GM23338 (cell line): ENCODE measurements around the gene THAP6. TPM values are rescaled to one million over a fixed set of nuclear protein-coding genes. Genes with fewer than 3 reads are reported as not detected.

ENCODE experiments used
- ATAC-seq: fragments of 200-7000 bp; cut with Tn5 transposase; 3 replicates; pipeline ENCODE4 v1.9.1; 2020
- DNase-seq: peaks from one replicate; pipeline ENCODE4 v3.0.0-alpha.2; 2015; ENCODE audit warnings: low spot score
- H2AFZ ChIP-seq: fragments of 200-600 bp; sonication (generic); 2 replicates; pipeline ENCODE4 v1.8.0; 2016; ENCODE audit warnings: antibody characterized with exemption, mild to moderate bottlenecking, moderate library complexity
- H3F3A ChIP-seq: fragments of 200-600 bp; sonication (generic); replicated peaks from 2 replicates; pipeline ENCODE4 v1.8.0; 2017; ENCODE audit warnings: antibody characterized with exemption, mixed run types, low read depth
- H3K27ac ChIP-seq: fragments of 200-600 bp; sonication (generic); 2 replicates; pipeline ENCODE4 v1.6.1; 2016; ENCODE audit warnings: low read depth
- H3K27me3 ChIP-seq: fragments of 200-600 bp; sonication (generic); 2 replicates; pipeline ENCODE4 v1.8.0; 2016; ENCODE audit warnings: mild to moderate bottlenecking, mixed run types, moderate library complexity; ENCODE audit not compliant: insufficient read depth
- H3K36me3 ChIP-seq: fragments of 200-600 bp; sonication (generic); 2 replicates; pipeline ENCODE4 v1.8.0; 2016; ENCODE audit warnings: mild to moderate bottlenecking; ENCODE audit not compliant: insufficient read depth
- H3K4me1 ChIP-seq: fragments of 200-600 bp; sonication (generic); 2 replicates; pipeline ENCODE4 v1.8.0; 2016; ENCODE audit warnings: mild to moderate bottlenecking, moderate library complexity; ENCODE audit not compliant: insufficient read depth
- H3K4me2 ChIP-seq: fragments of 200-600 bp; sonication (generic); 2 replicates; pipeline ENCODE4 v1.7.1; 2017; ENCODE audit warnings: mixed run types
- H3K4me3 ChIP-seq: fragments of 200-600 bp; sonication (generic); 2 replicates; pipeline ENCODE4 v1.6.1; 2016; ENCODE audit warnings: mixed run types
- H3K79me2 ChIP-seq: fragments of 200-600 bp; sonication (generic); replicated peaks from 2 replicates; pipeline ENCODE4 v1.8.0; 2017; ENCODE audit warnings: mild to moderate bottlenecking; ENCODE audit not compliant: insufficient read depth
- H3K9me2 ChIP-seq: fragments of 200-600 bp; sonication (generic); 2 replicates; pipeline ENCODE4 v1.8.0; 2017; ENCODE audit not compliant: insufficient read depth
- H4K20me1 ChIP-seq: fragments of 200-600 bp; sonication (generic); replicated peaks from 2 replicates; pipeline ENCODE4 v1.8.0; 2017; ENCODE audit warnings: mild to moderate bottlenecking; ENCODE audit not compliant: insufficient read depth
- H3K27ac Mint-ChIP-seq: 2 replicates; pipeline ENCODE4 v1.8.0; 2020; ENCODE audit warnings: inconsistent platforms, mild to moderate bottlenecking, moderate library complexity, mixed read lengths
- H3K27me3 Mint-ChIP-seq: 3 replicates; pipeline ENCODE4 v1.8.0; 2022; ENCODE audit warnings: low read depth, mild to moderate bottlenecking, moderate library complexity, mixed read lengths, inconsistent platforms; ENCODE audit not compliant: insufficient read depth, poor library complexity
- H3K36me3 Mint-ChIP-seq: 3 replicates; pipeline ENCODE4 v1.8.0; 2021; ENCODE audit warnings: low read depth, mild to moderate bottlenecking, inconsistent platforms, moderate library complexity, mixed read lengths
- H3K4me1 Mint-ChIP-seq: 3 replicates; pipeline ENCODE4 v1.8.0; 2020; ENCODE audit warnings: mild to moderate bottlenecking, inconsistent platforms, mixed read lengths
- H3K4me3 Mint-ChIP-seq: 3 replicates; pipeline ENCODE4 v1.8.0; 2021; ENCODE audit warnings: moderate library complexity, mild to moderate bottlenecking, inconsistent platforms, mixed read lengths
- H3K9me3 Mint-ChIP-seq: 3 replicates; pipeline ENCODE4 v1.8.0; 2020; ENCODE audit warnings: moderate library complexity, mild to moderate bottlenecking, inconsistent platforms, mixed read lengths
- CTCF ChIP-seq, 2 experiments: fragments of 200-600 bp in 1 of 2; sonication (generic) in 1 of 2; conservative IDR thresholded peaks; 2 replicates each; pipeline versions ENCODE4 v1.5.1 to v1.6.1; 2016 to 2017; ENCODE audit warnings: antibody characterized with exemption in 2 of 2, low read depth in 2 of 2, mild to moderate bottlenecking in 2 of 2, moderate library complexity in 1 of 2
- ETS1 ChIP-seq: IDR thresholded peaks from 2 replicates; pipeline ENCODE4 v1.6.1; 2016; ENCODE audit warnings: antibody characterized with exemption
- EZH2 ChIP-seq: fragments of 200-600 bp; sonication (generic); IDR thresholded peaks from one replicate; pipeline ENCODE4 v1.8.0; 2017; ENCODE audit warnings: antibody characterized with exemption, mild to moderate bottlenecking, low read depth; ENCODE audit not compliant: unreplicated experiment
- EZH2phosphoT487 ChIP-seq: fragments of 200-600 bp; sonication (generic); IDR thresholded peaks from one replicate; pipeline ENCODE4 v1.8.1; 2018; ENCODE audit warnings: antibody characterized with exemption; ENCODE audit not compliant: unreplicated experiment
- JUNB ChIP-seq: IDR thresholded peaks from one replicate; pipeline ENCODE4 v1.6.1; 2016; ENCODE audit warnings: antibody characterized with exemption; ENCODE audit not compliant: unreplicated experiment
- NANOG ChIP-seq: IDR thresholded peaks from 2 replicates; pipeline ENCODE4 v1.6.1; 2016; ENCODE audit warnings: antibody characterized with exemption, borderline replicate concordance
- POLR2AphosphoS5 ChIP-seq: IDR thresholded peaks from 2 replicates; pipeline ENCODE4 v1.6.1; 2016; ENCODE audit warnings: antibody characterized with exemption, low read depth
- STAT1 ChIP-seq: IDR thresholded peaks from one replicate; pipeline ENCODE4 v1.6.1; 2016; ENCODE audit warnings: antibody characterized with exemption; ENCODE audit not compliant: unreplicated experiment
- ZNF114 ChIP-seq: fragments of 250-450 bp; sonication (Bioruptor Pico); IDR thresholded peaks from 2 replicates; pipeline ENCODE4 v1.5.0; 2020; ENCODE audit warnings: mild to moderate bottlenecking, moderate library complexity
- ZNF331 ChIP-seq: fragments of 250-450 bp; sonication (Bioruptor Pico); IDR thresholded peaks from 2 replicates; pipeline ENCODE4 v1.5.0; 2020; ENCODE audit warnings: low read depth, mild to moderate bottlenecking, moderate library complexity
- ZNF462 ChIP-seq: fragments of 250-450 bp; sonication (Bioruptor Pico); IDR thresholded peaks from 2 replicates; pipeline ENCODE4 v1.5.0; 2020; ENCODE audit warnings: mild to moderate bottlenecking, moderate library complexity
- polyA plus RNA-seq: library from polyadenylated mRNA; unstranded; fragments of >200 nt; fragmentation: Nextera tagmentation; extraction: Ambion mirVana; gene quantifications from 2 replicates; pipeline ENCODE4 v1.2.1, GENCODE V29; 2016
- total RNA-seq: library from RNA; depleted of rRNA; stranded (reverse); fragments of >200 nt; shearing (Covaris generic); gene quantifications from 2 replicates; pipeline ENCODE4 v1.2.3, GENCODE V29; 2014

The THAP6 gene
- total and polyA plus RNA-seq, 2 experiments from 2014 or later = 9.0 to 15.2 TPM

- no peaks in the 10 kb centered on the region for H3K9me2 ChIP-seq
- H3K4me3 ChIP-seq = no peak overlapping the region
- H3K4me2 ChIP-seq = no peak overlapping the region
- no peaks in the 10 kb centered on the region for H3F3A ChIP-seq
- Mint-ChIP-seq H3K4me3 (no peak overlapping the region), H3K27me3 (no peaks in the 10 kb centered on the region), H3K36me3 (peaks cover 39% of the 10 kb centered on the region), H3K4me1 (no peaks in the 10 kb centered on the region), H3K27ac (no peak overlapping the region), H3K9me3 (no peaks in the 10 kb centered on the region)
- no peak overlapping the region for H3K27ac ChIP-seq
- no peaks in the 10 kb centered on the region for H3K79me2 ChIP-seq
- peaks cover 18% of the 10 kb centered on the region; the same call in 1 of the 2 replicates for H3K36me3 ChIP-seq
- no peak for TF ChIP-seq POLR2AphosphoS5
- no peak for TF ChIP-seq ZNF462 (CRISPR knock-in tag)
- no peak overlapping the region for H2AFZ ChIP-seq
- no peaks in the 10 kb centered on the region for H4K20me1 ChIP-seq
- H3K4me1 ChIP-seq = no peaks in the 10 kb centered on the region
- ATAC-seq = no peak
- H3K27me3 ChIP-seq = no peaks in the 10 kb centered on the region
- DNase-seq = no peak
Observed at GRCh38 chr4:75477201-75477600, 37.1 kb upstream of the THAP6 start.

- 0 out of 2 replicates have a peak, but pooled peaks cover 4% of the 10 kb centered on the region for H3F3A ChIP-seq
- H3K36me3 Mint-ChIP-seq = peaks cover 31% of the 10 kb centered on the region
- TF ChIP-seq ZNF331 (CRISPR knock-in tag) (no peak), EZH2 (no peak), STAT1 (no peak), NANOG (no peak), CTCF (conservative IDR thresholded peaks at IDR 0.05; ENCODE audit: low read depth in 2 of 2) (no peak), ZNF114 (no peak), EZH2phosphoT487 (no peak), POLR2AphosphoS5 (no peak), ETS1 (no peak), JUNB (no peak)
Observed at GRCh38 chr4:75484190-75484589, 30.1 kb upstream of the THAP6 start.

More at GRCh38 chr4:75484190-75484589, 30.1 kb upstream of the THAP6 start:
- Mint-ChIP-seq H3K4me3 (no peak overlapping the region), H3K27ac (no peak overlapping the region), H3K9me3 (no peaks in the 10 kb centered on the region), H3K27me3 (no peaks in the 10 kb centered on the region), H3K4me1 (peaks cover 2% of the 10 kb centered on the region; the same call in 2 of the 3 replicates)
- Histone ChIP-seq H3K27me3 (no peaks in the 10 kb centered on the region), H2AFZ (no peak overlapping the region), H3K4me2 (no peak overlapping the region), H3K27ac (no peak overlapping the region), H3K4me1 (0 out of 2 replicates have a peak, but pooled peaks cover 7% of the 10 kb centered on the region), H3K36me3 (peaks cover 22% of the 10 kb centered on the region; the same call in 1 of the 2 replicates), H4K20me1 (no peaks in the 10 kb centered on the region; the same call in 1 of the 2 replicates), H3K79me2 (no peaks in the 10 kb centered on the region), H3K9me2 (no peaks in the 10 kb centered on the region), H3K4me3 (no peak overlapping the region)
- DNase-seq (no peak), ATAC-seq (no peak)
